ENCODE results near the gene SLC6A11.

DNA sequence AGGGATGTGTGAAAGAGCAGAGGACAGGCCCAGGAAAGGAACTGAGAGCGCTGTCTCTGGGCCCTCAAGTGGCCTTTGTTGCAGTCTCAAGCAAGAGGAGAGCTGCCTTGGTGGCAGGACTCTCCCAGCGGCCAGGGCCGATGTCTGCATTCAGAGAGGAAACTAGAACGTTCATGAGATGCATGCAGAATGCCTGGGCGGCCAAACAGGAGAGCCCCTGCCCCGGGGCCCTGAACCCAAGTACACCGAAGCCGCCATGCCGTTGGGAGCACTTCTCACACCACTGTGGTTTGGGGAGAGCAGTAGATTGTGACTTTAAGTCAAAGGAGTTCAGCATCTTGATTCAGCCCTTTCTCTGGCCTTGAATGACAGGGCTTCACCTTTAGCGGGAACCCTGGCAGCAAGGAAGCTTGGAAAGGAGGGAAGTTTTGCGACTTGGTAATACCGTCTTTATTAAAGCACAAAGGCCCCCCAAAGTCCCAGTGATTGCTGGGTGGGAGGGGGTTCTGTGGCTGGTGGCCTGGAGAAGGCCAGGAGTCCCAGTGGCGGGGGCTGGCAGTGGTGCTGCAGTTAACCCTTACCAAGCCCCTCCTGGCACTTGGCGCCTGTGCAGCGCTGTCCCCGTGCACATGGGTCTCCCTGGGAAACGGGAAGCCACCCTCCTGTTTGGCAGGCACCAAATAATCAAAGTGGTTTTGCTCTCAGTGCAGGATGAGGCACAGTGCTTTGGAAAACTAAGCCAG is 36.2 kb downstream of the SLC6A11 start:
- TF ChIP-seq, protein P1, sequence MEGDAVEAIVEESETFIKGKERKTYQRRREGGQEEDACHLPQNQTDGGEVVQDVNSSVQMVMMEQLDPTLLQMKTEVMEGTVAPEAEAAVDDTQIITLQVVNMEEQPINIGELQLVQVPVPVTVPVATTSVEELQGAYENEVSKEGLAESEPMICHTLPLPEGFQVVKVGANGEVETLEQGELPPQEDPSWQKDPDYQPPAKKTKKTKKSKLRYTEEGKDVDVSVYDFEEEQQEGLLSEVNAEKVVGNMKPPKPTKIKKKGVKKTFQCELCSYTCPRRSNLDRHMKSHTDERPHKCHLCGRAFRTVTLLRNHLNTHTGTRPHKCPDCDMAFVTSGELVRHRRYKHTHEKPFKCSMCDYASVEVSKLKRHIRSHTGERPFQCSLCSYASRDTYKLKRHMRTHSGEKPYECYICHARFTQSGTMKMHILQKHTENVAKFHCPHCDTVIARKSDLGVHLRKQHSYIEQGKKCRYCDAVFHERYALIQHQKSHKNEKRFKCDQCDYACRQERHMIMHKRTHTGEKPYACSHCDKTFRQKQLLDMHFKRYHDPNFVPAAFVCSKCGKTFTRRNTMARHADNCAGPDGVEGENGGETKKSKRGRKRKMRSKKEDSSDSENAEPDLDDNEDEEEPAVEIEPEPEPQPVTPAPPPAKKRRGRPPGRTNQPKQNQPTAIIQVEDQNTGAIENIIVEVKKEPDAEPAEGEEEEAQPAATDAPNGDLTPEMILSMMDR (IDR thresholded peaks at IDR 0.05), result no peak
- TF ChIP-seq POLR2A (IDR thresholded peaks at IDR 0.05), result no peak

Data from uterus (tissue), 2 donors.